ENCODE measurements around the gene CTNND2.
A peak's percentile ranks its signal among the peaks of the same experiment; 100 is the strongest.

CTNND2 gene

GRCh38 chr5:11385251-11385900, 518.9 kb downstream of the CTNND2 start:
- no peak overlapping the region for H3K27ac ChIP-seq
- TF ChIP-seq CTCF (conservative IDR thresholded peaks at IDR 0.05), result no peak
- TF ChIP-seq ZFX (IDR thresholded peaks at IDR 0.05), result no peak

GRCh38 chr5:11384441-11385250, 519.6 kb downstream of the CTNND2 start:
- TF ChIP-seq CTCF (conservative IDR thresholded peaks at IDR 0.05), result peak; percentile 40
- TF ChIP-seq ZFX (IDR thresholded peaks at IDR 0.05), result no peak

GRCh38 chr5:11383506-11384095, 520.6 kb downstream of the CTNND2 start:
- no peak overlapping the region for H3K27ac ChIP-seq
- TF ChIP-seq CTCF (conservative IDR thresholded peaks at IDR 0.05) (no peak), ZFX (IDR thresholded peaks at IDR 0.05) (no peak)

More at GRCh38 chr5:11384441-11385250, 519.6 kb downstream of the CTNND2 start:
- no peak overlapping the region for H3K27ac ChIP-seq

GRCh38 chr5:11378461-11378860, 525.8 kb downstream of the CTNND2 start:
- TF ChIP-seq CTCF (conservative IDR thresholded peaks at IDR 0.05) (no peak), ZFX (IDR thresholded peaks at IDR 0.05) (no peak)
- no peak overlapping the region for H3K27ac ChIP-seq

- H3K27ac ChIP-seq, result no peak overlapping the region
- TF ChIP-seq ZFX (IDR thresholded peaks at IDR 0.05), result no peak
These were observed 526.4 kb downstream of the CTNND2 start for GRCh38 chr5:11377896-11378295.

GRCh38 chr5:11372191-11372590, 532.1 kb downstream of the CTNND2 start:
- no peak overlapping the region for H3K27ac ChIP-seq
- no peak for TF ChIP-seq CTCF (conservative IDR thresholded peaks at IDR 0.05)
- no peak for TF ChIP-seq ZFX (IDR thresholded peaks at IDR 0.05)

GRCh38 chr5:11371021-11371420, 533.2 kb downstream of the CTNND2 start:
- TF ChIP-seq CTCF (conservative IDR thresholded peaks at IDR 0.05), result no peak
- TF ChIP-seq ZFX (IDR thresholded peaks at IDR 0.05), result no peak
- H3K27ac ChIP-seq, result no peak overlapping the region

Measured in C4-2B (cell line).